GM23248 (cell line): Measurements from ENCODE around the gene ACOT11. TPM values are rescaled to one million over a fixed set of nuclear protein-coding genes. Genes with fewer than 3 reads are reported as not detected.

Experiments used
- DNase-seq: peaks from one replicate; pipeline ENCODE4 v3.0.0-alpha.2; 2015
- H2AFZ ChIP-seq: fragments of 200-600 bp; sonication (generic); 2 replicates; pipeline ENCODE4 v1.6.1; 2016; ENCODE audit warnings: antibody characterized with exemption
- H3F3A ChIP-seq: fragments of 200-600 bp; sonication (generic); 2 replicates; pipeline ENCODE4 v1.6.1; 2016; ENCODE audit warnings: mild to moderate bottlenecking, antibody characterized with exemption, mixed run types; ENCODE audit not compliant: insufficient read depth
- H3K27ac ChIP-seq: fragments of 200-600 bp; sonication (generic); 2 replicates; pipeline ENCODE4 v1.5.1; 2016; ENCODE audit warnings: mild to moderate bottlenecking
- H3K27me3 ChIP-seq: fragments of 200-600 bp; sonication (generic); replicated peaks from 2 replicates; pipeline ENCODE4 v1.6.1; 2016; ENCODE audit warnings: mild to moderate bottlenecking; ENCODE audit not compliant: insufficient read depth
- H3K36me3 ChIP-seq: fragments of 200-600 bp; sonication (generic); 2 replicates; pipeline ENCODE4 v1.6.1; 2016; ENCODE audit warnings: low read depth, mild to moderate bottlenecking
- H3K4me1 ChIP-seq: fragments of 200-600 bp; sonication (generic); 2 replicates; pipeline ENCODE4 v1.6.1; 2016; ENCODE audit warnings: mild to moderate bottlenecking; ENCODE audit not compliant: insufficient read depth
- H3K4me2 ChIP-seq: fragments of 200-600 bp; sonication (generic); one replicate; pipeline ENCODE4 v1.6.1; 2016; ENCODE audit warnings: mild to moderate bottlenecking; ENCODE audit not compliant: unreplicated experiment
- H3K4me3 ChIP-seq: fragments of 200-600 bp; sonication (generic); 2 replicates; pipeline ENCODE4 v1.5.1; 2016; ENCODE audit warnings: mild to moderate bottlenecking
- H3K79me2 ChIP-seq: fragments of 200-600 bp; sonication (generic); 2 replicates; pipeline ENCODE4 v1.6.1; 2016; ENCODE audit warnings: mild to moderate bottlenecking; ENCODE audit not compliant: insufficient read depth
- H3K9ac ChIP-seq: fragments of 200-600 bp; sonication (generic); 2 replicates; pipeline ENCODE4 v1.6.1; 2016; ENCODE audit warnings: mild to moderate bottlenecking
- H3K9me2 ChIP-seq: fragments of 200-600 bp; sonication (generic); 2 replicates; pipeline ENCODE4 v1.6.1; 2016; ENCODE audit warnings: mixed run types, mild to moderate bottlenecking, moderate library complexity; ENCODE audit not compliant: insufficient read depth
- H3K9me3 ChIP-seq: fragments of 200-600 bp; sonication (generic); one replicate; pipeline ENCODE4 v1.6.1; 2017; ENCODE audit warnings: low read depth
- H4K20me1 ChIP-seq: fragments of 200-600 bp; sonication (generic); 2 replicates; pipeline ENCODE4 v1.6.0; 2016; ENCODE audit not compliant: insufficient read depth
- EZH2 ChIP-seq: fragments of 200-600 bp; sonication (generic); IDR thresholded peaks from 2 replicates; pipeline ENCODE4 v1.6.1; 2018; ENCODE audit warnings: antibody characterized with exemption, mild to moderate bottlenecking; ENCODE audit not compliant: insufficient read depth, poor library complexity, severe bottlenecking
- EZH2phosphoT487 ChIP-seq: fragments of 200-600 bp; sonication (generic); IDR thresholded peaks from 2 replicates; pipeline ENCODE4 v1.6.1; 2018; ENCODE audit warnings: antibody characterized with exemption, moderate library complexity, mild to moderate bottlenecking, low read depth; ENCODE audit not compliant: insufficient read depth
- WGBS, 2 experiments: methylation state at CpG; one replicate each; pipeline ENCODE4 v1.1.6; 2015 to 2017; ENCODE audit warnings: low lambda C conversion rate in 2 of 2, low coverage in 1 of 2; ENCODE audit errors: missing lambda C conversion rate in 2 of 2; 5-methylcytosine and 5-hydroxymethylcytosine counted together
- in situ Hi-C: fragments of 300-500 bp; cut with MboI; formaldehyde crosslinking; loops from 2 replicates; pipeline ENCODE4 v1.15.0; 2020
- polyA plus RNA-seq: library from polyadenylated mRNA; unstranded; fragments of >200 nt; fragmentation: Nextera tagmentation; extraction: Ambion mirVana; gene quantifications from 2 replicates; pipeline ENCODE4 v1.2.1, GENCODE V29; 2016
- total RNA-seq: library from RNA; depleted of rRNA; stranded (reverse); fragments of >200 nt; shearing (Covaris generic); gene quantifications from 2 replicates; pipeline ENCODE4 v1.2.3, GENCODE V29; 2014

The ACOT11 gene
- total and polyA plus RNA-seq, 2 experiments from 2014 or later = 3.4 to 3.6 TPM

DNA sequence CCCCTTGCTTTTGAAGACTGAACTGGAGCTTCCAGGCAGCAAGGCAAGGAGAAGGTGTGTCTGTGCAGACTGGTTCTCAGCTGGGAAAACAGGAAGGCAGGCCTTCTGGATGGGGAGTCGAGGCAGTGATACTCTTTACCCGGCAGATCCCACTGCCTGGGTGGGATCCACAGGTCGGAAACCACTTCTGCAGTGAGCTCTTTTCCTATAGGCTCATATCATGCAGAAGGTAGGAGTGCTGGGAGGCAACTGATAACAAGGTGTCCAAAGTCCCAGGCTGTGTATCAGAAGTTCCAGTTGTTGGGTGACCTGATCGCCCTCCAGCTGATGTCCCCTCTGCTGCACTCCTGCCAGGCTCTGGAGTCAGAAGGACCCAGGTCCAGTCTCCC lies 17.1 kb downstream of the ACOT11 start:
- Histone ChIP-seq H3K9me3 (no peaks in the 10 kb centered on the region), H3K36me3 (no peaks in the 10 kb centered on the region), H3K4me1 (peaks cover 9% of the 10 kb centered on the region), H4K20me1 (no peaks in the 10 kb centered on the region), H3K4me3 (no peak overlapping the region), H3K9me2 (no peaks in the 10 kb centered on the region), H3K79me2 (no peaks in the 10 kb centered on the region), H3K27me3 (no peaks in the 10 kb centered on the region), H3K9ac (no peak overlapping the region), H2AFZ (no peak overlapping the region), H3F3A (no peaks in the 10 kb centered on the region), H3K4me2 (no peak overlapping the region), H3K27ac (no peak overlapping the region)
- no peak for DNase-seq
- 93 to 96% methylated on average over 4 of the region's 4 CpGs for WGBS, 2 experiments
- TF ChIP-seq EZH2phosphoT487 = no peak
- no peak for TF ChIP-seq EZH2
- in situ Hi-C loops = no loop called here

DNA sequence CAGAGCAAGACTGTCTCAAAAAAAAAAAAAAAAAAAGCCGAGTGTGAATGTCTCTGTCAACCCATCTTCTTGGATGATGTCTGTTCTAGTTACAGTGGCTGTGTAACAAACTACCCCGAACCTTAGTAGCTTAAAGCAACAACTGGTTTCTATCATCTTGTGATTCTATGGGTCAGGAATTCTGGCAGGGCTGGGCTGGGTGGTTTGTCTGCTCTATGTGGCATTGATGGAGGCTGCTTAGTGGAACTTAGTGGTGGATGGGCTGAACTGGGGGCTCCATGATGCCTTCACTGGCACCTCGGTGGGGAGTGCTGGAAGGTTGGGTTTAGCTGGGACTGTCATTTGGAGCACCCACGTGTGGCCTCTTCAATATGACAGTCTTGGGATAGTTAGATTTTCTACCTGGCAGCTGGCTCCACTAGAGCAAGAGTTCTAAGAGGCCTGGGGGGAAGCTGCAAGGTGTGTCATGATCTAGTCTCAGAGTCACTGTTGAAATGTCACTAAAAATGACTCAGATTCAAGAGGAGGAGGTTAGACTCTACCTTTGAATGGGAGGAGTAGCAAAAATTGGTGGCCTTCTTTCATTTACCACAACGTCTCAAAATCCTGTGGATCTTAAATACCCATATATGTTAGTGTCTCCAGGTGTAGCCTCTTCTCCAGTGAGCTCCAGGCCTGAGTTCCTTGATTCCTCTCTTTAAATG lies 18.6 kb downstream of the ACOT11 start:
- Histone ChIP-seq H2AFZ (no peak overlapping the region), H3K9me2 (no peaks in the 10 kb centered on the region), H3F3A (no peaks in the 10 kb centered on the region), H3K4me2 (no peak overlapping the region), H3K4me3 (no peak overlapping the region), H4K20me1 (no peaks in the 10 kb centered on the region), H3K9ac (no peak overlapping the region), H3K4me1 (peaks cover 9% of the 10 kb centered on the region), H3K27ac (no peak overlapping the region), H3K79me2 (no peaks in the 10 kb centered on the region), H3K36me3 (no peaks in the 10 kb centered on the region), H3K27me3 (no peaks in the 10 kb centered on the region), H3K9me3 (no peaks in the 10 kb centered on the region)
- WGBS, 2 experiments = 71 to 78% methylated on average over 5 of the region's 5 CpGs
- in situ Hi-C loops = no loop called here
- TF ChIP-seq EZH2phosphoT487 = no peak
- no peak for TF ChIP-seq EZH2
- DNase-seq = no peak

DNA sequence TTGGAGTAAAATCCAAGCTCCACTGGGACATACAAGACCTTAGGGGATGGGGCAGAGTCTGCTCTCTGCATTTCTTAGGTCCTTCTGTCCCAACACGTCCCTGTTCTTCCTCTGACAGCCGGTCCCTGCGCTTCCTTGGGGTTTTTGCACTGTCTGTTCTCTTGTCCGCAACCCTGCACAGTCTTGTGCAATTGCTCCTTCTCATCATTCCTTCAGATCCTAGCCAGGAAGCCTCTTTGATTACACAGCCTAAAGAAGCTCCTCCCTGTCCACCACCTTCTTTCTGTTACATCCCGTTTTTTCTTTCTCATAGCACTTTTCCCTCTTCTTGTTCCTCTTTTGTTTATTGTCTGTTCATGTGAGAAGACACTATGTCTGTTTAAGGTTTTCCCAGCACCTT lies 19.9 kb downstream of the ACOT11 start:
- H3K36me3 ChIP-seq = no peaks in the 10 kb centered on the region
- no peak overlapping the region for H3K9ac ChIP-seq
- H3F3A ChIP-seq = no peaks in the 10 kb centered on the region
- H2AFZ ChIP-seq = no peak overlapping the region
- H3K4me3 ChIP-seq = no peak overlapping the region
- H3K9me2 ChIP-seq = no peaks in the 10 kb centered on the region
- H3K9me3 ChIP-seq = no peaks in the 10 kb centered on the region
- H4K20me1 ChIP-seq = no peaks in the 10 kb centered on the region
- 74 to 78% methylated on average over 5 of the region's 5 CpGs for WGBS, 2 experiments
- in situ Hi-C loops = no loop called here
- H3K27me3 ChIP-seq = no peaks in the 10 kb centered on the region
- no peak overlapping the region for H3K4me2 ChIP-seq
- H3K4me1 ChIP-seq = peaks cover 9% of the 10 kb centered on the region
- TF ChIP-seq EZH2 (no peak), EZH2phosphoT487 (no peak)
- peak; percentile 40 for DNase-seq
- no peak overlapping the region for H3K27ac ChIP-seq
- no peaks in the 10 kb centered on the region for H3K79me2 ChIP-seq

DNA sequence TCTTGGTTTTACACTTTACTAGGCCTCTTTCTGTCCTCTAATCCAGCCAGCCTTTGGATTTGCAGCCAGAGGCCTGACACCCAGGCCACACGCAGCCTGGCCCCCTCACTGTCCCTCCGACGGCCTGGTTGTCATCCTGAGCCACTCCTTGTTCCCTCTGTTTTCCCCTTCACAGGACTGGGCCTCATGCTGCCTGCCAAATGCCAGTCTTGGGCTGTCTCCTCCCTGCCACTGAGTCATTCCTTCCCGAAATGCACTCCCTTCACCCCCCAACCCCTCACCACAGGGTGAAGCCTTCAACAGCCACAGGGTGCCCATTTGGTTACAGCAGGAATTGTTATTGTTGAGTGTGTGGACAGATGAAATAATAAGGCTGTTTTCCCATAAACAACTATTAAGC lies 21.3 kb downstream of the ACOT11 start:
- 40 to 47% methylated on average over 4 of the region's 4 CpGs for WGBS, 2 experiments
- H2AFZ ChIP-seq = peak overlapping the region; percentile 54; the same call in 1 of the 2 replicates

More for the DNA sequence above, 21.3 kb downstream of the ACOT11 start:
- no peaks in the 10 kb centered on the region for H4K20me1 ChIP-seq
- no peak for TF ChIP-seq EZH2
- no peak for TF ChIP-seq EZH2phosphoT487
- no peaks in the 10 kb centered on the region for H3K79me2 ChIP-seq
- H3K4me2 ChIP-seq = no peak overlapping the region
- in situ Hi-C loops = no loop called here
- H3K36me3 ChIP-seq = no peaks in the 10 kb centered on the region
- no peaks in the 10 kb centered on the region for H3K27me3 ChIP-seq
- DNase-seq = peak; percentile 55
- peaks cover 9% of the 10 kb centered on the region for H3K4me1 ChIP-seq
- peak overlapping the region; percentile 21; the same call in 1 of the 2 replicates for H3K27ac ChIP-seq
- no peak overlapping the region for H3K4me3 ChIP-seq
- no peaks in the 10 kb centered on the region for H3K9me3 ChIP-seq
- H3F3A ChIP-seq = no peaks in the 10 kb centered on the region
- peak overlapping the region; percentile 36; the same call in 1 of the 2 replicates for H3K9ac ChIP-seq
- H3K9me2 ChIP-seq = no peaks in the 10 kb centered on the region
